HCT116 (cell line): ENCODE measurements around the gene FBXO15. TPM values are rescaled to one million over a fixed set of nuclear protein-coding genes. Genes with fewer than 3 reads are reported as not detected.

Source experiments
- ATAC-seq: fragments of 200-7000 bp; cut with Tn5 transposase; 2 replicates; pipeline ENCODE4 v1.9.1; 2020; ENCODE audit warnings: mild to moderate bottlenecking, moderate library complexity
- BruUV-seq: library from RNA; stranded (reverse); fragments of 400-500 nt; replicated peaks from 2 replicates; lab custom pipeline; 2021; lab: Mats Ljungman, UMichigan
- CTCF ChIA-PET: fragments of 300-600 bp; sonication (Branson Sonifier 250); formaldehyde crosslinking; loops from one replicate; lab custom pipeline; 2021; ENCODE audit warnings: antibody characterized with exemption; lab: Charles Lee
- POLR2A ChIA-PET: fragments of 300-600, 350-600 bp; sonication (Branson Sonifier 250); formaldehyde crosslinking; loops from one replicate; lab custom pipeline; 2021; ENCODE audit warnings: antibody characterized with exemption; lab: Charles Lee
- RAD21 ChIA-PET, 2 experiments: fragments of 300-600 bp; sonication (Branson Sonifier 250); formaldehyde crosslinking; loops; one replicate each; lab custom pipeline; 2023; ENCODE audit warnings: low total read pairs in 2 of 2; ENCODE audit not compliant: uncharacterized antibody in 2 of 2, unreplicated experiment in 2 of 2, low non-redundant PET in 1 of 2; lab: Charles Lee
- DNase-seq: peaks from one replicate; pipeline ENCODE4 v3.0.0-alpha.2; 2010; ENCODE audit warnings: low read depth, low spot score
- H2AFZ ChIP-seq: fragments of 200-600 bp; shearing (Covaris generic), sonication (generic); 2 replicates; pipeline ENCODE4 v1.6.1; 2017; ENCODE audit warnings: low read depth, mixed run types, mixed read lengths, antibody characterized with exemption, low read length; ENCODE audit not compliant: poor library complexity, severe bottlenecking
- H3K27ac ChIP-seq: 2 replicates; pipeline ENCODE4 v1.5.1; 2012; ENCODE audit warnings: low read depth, low read length
- H3K27me3 ChIP-seq: fragments of 200-600 bp; sonication (generic); 2 replicates; pipeline ENCODE4 v1.6.1; 2016; ENCODE audit warnings: mixed run types, low read length, mixed read lengths; ENCODE audit not compliant: insufficient read depth
- H3K36me3 ChIP-seq, 2 experiments: fragments of 200-500 bp in 1 of 2; fragments of 200-600 bp in 1 of 2; sonication (Bioruptor generic) in 1 of 2; sonication (generic) in 1 of 2; 2 replicates each; pipeline versions ENCODE4 v1.5.1 to v1.6.1; 2014 to 2016; ENCODE audit warnings: low read length in 2 of 2, inconsistent platforms in 1 of 2, mixed read lengths in 1 of 2, mixed run types in 1 of 2; ENCODE audit not compliant: insufficient read depth in 2 of 2, control insufficient read depth in 1 of 2
- H3K4me1 ChIP-seq, 2 experiments: fragments of 200-600 bp in 1 of 2; sonication (generic) in 1 of 2; 2 replicates each; pipeline versions ENCODE4 v1.5.1 to v1.6.1; 2012 to 2017; ENCODE audit warnings: low read length in 2 of 2, inconsistent platforms in 1 of 2, mild to moderate bottlenecking in 1 of 2, mixed read lengths in 1 of 2, mixed run types in 1 of 2, moderate library complexity in 1 of 2; ENCODE audit not compliant: insufficient read depth in 2 of 2, control insufficient read depth in 1 of 2
- H3K4me2 ChIP-seq: fragments of 200-600 bp; sonication (generic); 2 replicates; pipeline ENCODE4 v1.6.1; 2017; ENCODE audit warnings: mixed run types, low read length, mixed read lengths
- H3K4me3 ChIP-seq, 2 experiments: fragments of 200-600 bp in 1 of 2; sonication (generic) in 1 of 2; replicated peaks in 1 of 2; 2 replicates each; pipeline ENCODE4 v1.5.1; 2011 to 2016; ENCODE audit warnings: low read length in 2 of 2, control low read depth in 1 of 2, low read depth in 1 of 2, mild to moderate bottlenecking in 1 of 2, mixed read lengths in 1 of 2, mixed run types in 1 of 2
- H3K79me2 ChIP-seq: fragments of 200-600 bp; sonication (generic); 2 replicates; pipeline ENCODE4 v1.6.1; 2017; ENCODE audit warnings: mild to moderate bottlenecking, mixed run types, low read length, moderate library complexity, mixed read lengths; ENCODE audit not compliant: insufficient read depth
- H3K9ac ChIP-seq: fragments of 200-600 bp; sonication (generic); 2 replicates; pipeline ENCODE4 v1.6.1; 2016; ENCODE audit warnings: low read length, mixed read lengths
- H3K9me2 ChIP-seq: fragments of 200-600 bp; sonication (generic), shearing (Covaris generic); 2 replicates; pipeline ENCODE4 v1.6.1; 2017; ENCODE audit warnings: mixed run types, mild to moderate bottlenecking, moderate library complexity; ENCODE audit not compliant: insufficient read depth
- H3K9me3 ChIP-seq, 2 experiments: fragments of 200-500 bp in 1 of 2; fragments of 200-600 bp in 1 of 2; sonication (Bioruptor generic) in 1 of 2; sonication (generic) in 1 of 2; 2 replicates each; pipeline ENCODE4 v1.6.1; 2014 to 2017; ENCODE audit warnings: low read length in 2 of 2, mixed read lengths in 2 of 2, inconsistent platforms in 1 of 2, low read depth in 1 of 2, mild to moderate bottlenecking in 1 of 2, mixed run types in 1 of 2, moderate library complexity in 1 of 2; ENCODE audit not compliant: control insufficient read depth in 1 of 2, insufficient read depth in 1 of 2
- H4K20me1 ChIP-seq: fragments of 200-600 bp; sonication (generic), shearing (Covaris generic); 2 replicates; pipeline ENCODE4 v1.6.1; 2017; ENCODE audit warnings: mixed run types, mild to moderate bottlenecking, moderate library complexity; ENCODE audit not compliant: insufficient read depth
- CBX3 ChIP-seq: IDR thresholded peaks from 2 replicates; pipeline ENCODE4 v1.6.1; 2012; ENCODE audit warnings: low read depth
- CEBPB ChIP-seq: IDR thresholded peaks from 2 replicates; pipeline ENCODE4 v1.6.1; 2012; ENCODE audit warnings: low read depth
- CTCF ChIP-seq, 3 experiments: fragments of 200-600 bp in 1 of 3; sonication (generic) in 1 of 3; IDR thresholded peaks in 2 of 3; conservative IDR thresholded peaks in 1 of 3; 2 replicates each; pipeline ENCODE4 v1.5.1; 2012 to 2017; ENCODE audit warnings: low read depth in 2 of 3, low read length in 2 of 3, antibody characterized with exemption in 1 of 3, borderline replicate concordance in 1 of 3, control low read depth in 1 of 3, mild to moderate bottlenecking in 1 of 3, mixed read lengths in 1 of 3, mixed run types in 1 of 3, moderate library complexity in 1 of 3; ENCODE audit not compliant: insufficient read depth in 1 of 3
- EGR1 ChIP-seq: IDR thresholded peaks from 2 replicates; pipeline ENCODE4 v1.6.1; 2012; ENCODE audit warnings: low read depth
- ELF1 ChIP-seq: IDR thresholded peaks from 2 replicates; pipeline ENCODE4 v1.6.1; 2012; ENCODE audit warnings: low read depth, borderline replicate concordance
- EZH2 ChIP-seq: fragments of 200-600 bp; sonication (generic); IDR thresholded peaks from 2 replicates; pipeline ENCODE4 v1.6.1; 2017; ENCODE audit warnings: antibody characterized with exemption, mixed run types
- EZH2phosphoT487 ChIP-seq: fragments of 200-600 bp; IDR thresholded peaks from 2 replicates; pipeline ENCODE4 v1.6.1; 2018; ENCODE audit warnings: antibody characterized with exemption, borderline replicate concordance
- FOSL1 ChIP-seq: IDR thresholded peaks from 2 replicates; pipeline ENCODE4 v1.6.1; 2012; ENCODE audit warnings: low read depth
- JUND ChIP-seq: IDR thresholded peaks from 2 replicates; pipeline ENCODE4 v1.6.1; 2012
- MAX ChIP-seq: IDR thresholded peaks from 2 replicates; pipeline ENCODE4 v1.6.1; 2012
- POLR2A ChIP-seq: IDR thresholded peaks from 2 replicates; pipeline ENCODE4 v1.7.0; 2011; ENCODE audit warnings: borderline replicate concordance; ENCODE audit not compliant: insufficient read depth, insufficient read length; ENCODE audit errors: extremely low read depth
- POLR2AphosphoS5 ChIP-seq: IDR thresholded peaks from 2 replicates; pipeline ENCODE4 v1.6.1; 2011; ENCODE audit warnings: mild to moderate bottlenecking, low read depth, low read length, moderate library complexity
- RAD21 ChIP-seq: IDR thresholded peaks from 2 replicates; pipeline ENCODE4 v1.6.1; 2012; ENCODE audit warnings: low read depth, mild to moderate bottlenecking
- SIN3A ChIP-seq: IDR thresholded peaks from 2 replicates; pipeline ENCODE4 v1.6.1; 2012; ENCODE audit warnings: low read depth
- SP1 ChIP-seq: IDR thresholded peaks from 2 replicates; pipeline ENCODE4 v1.6.1; 2012; ENCODE audit warnings: low read depth
- SRF ChIP-seq: IDR thresholded peaks from 2 replicates; pipeline ENCODE4 v1.6.1; 2012; ENCODE audit warnings: low read depth
- TCF7L2 ChIP-seq: IDR thresholded peaks from 2 replicates; pipeline ENCODE4 v1.7.0; 2011; ENCODE audit warnings: borderline replicate concordance, inconsistent platforms; ENCODE audit not compliant: insufficient read depth, insufficient read length; ENCODE audit errors: extremely low read depth
- YY1 ChIP-seq: IDR thresholded peaks from 2 replicates; pipeline ENCODE4 v1.6.1; 2011; ENCODE audit warnings: low read length, low read depth, moderate library complexity, mild to moderate bottlenecking; ENCODE audit not compliant: insufficient replicate concordance; ENCODE audit errors: extremely low read depth
- ZBTB33 ChIP-seq: IDR thresholded peaks from 2 replicates; pipeline ENCODE4 v1.6.1; 2011; ENCODE audit warnings: mild to moderate bottlenecking, low read length, moderate library complexity; ENCODE audit not compliant: insufficient replicate concordance; ENCODE audit errors: extremely low read depth
- ZNF274 ChIP-seq: fragments of 200-500 bp; sonication (Bioruptor generic); IDR thresholded peaks from 2 replicates; pipeline ENCODE4 v1.6.1; 2014; ENCODE audit warnings: mild to moderate bottlenecking, low read depth, low read length, inconsistent platforms
- intact Hi-C: fragments of 100-400 bp; cut with micrococcal nuclease; formaldehyde crosslinking; loops from 2 replicates; pipeline ENCODE4 v1.10.0; 2022
- total RNA-seq: library from RNA; stranded (reverse); gene quantifications from one replicate; pipeline ENCODE4 v1.2.1, GENCODE V29; 2021; ENCODE audit not compliant: unreplicated experiment

The FBXO15 gene
- total RNA-seq, 1 experiment from 2014 or later = 1.1 TPM

GRCh38 chr18:74114116-74114515 is 33.5 kb downstream of the FBXO15 start (continued):
- TF ChIP-seq JUND (no peak), EZH2 (no peak), FOSL1 (no peak), SIN3A (no peak), SP1 (no peak), YY1 (no peak)

- Histone ChIP-seq H3K79me2 (no peaks in the 10 kb centered on the region), H3K9me3 (no peaks in the 10 kb centered on the region), H3K9me2 (no peaks in the 10 kb centered on the region), H3K4me1 (no peaks in the 10 kb centered on the region), H3K4me2 (no peak overlapping the region), H3K27me3 (peaks cover 4% of the 10 kb centered on the region; the same call in 1 of the 2 replicates), H3K4me3 (no peak overlapping the region), H4K20me1 (no peaks in the 10 kb centered on the region; the same call in 1 of the 2 replicates), H3K36me3 (no peaks in the 10 kb centered on the region), H3K27ac (no peak overlapping the region), H2AFZ (no peak overlapping the region), H3K9ac (no peak overlapping the region)
- intact Hi-C loops = no loop called here
- no peak for DNase-seq
- TF ChIP-seq EZH2 (no peak), TCF7L2 (no peak), SRF (no peak), CEBPB (no peak), SP1 (no peak), RAD21 (no peak), ELF1 (no peak), POLR2A (no peak), YY1 (no peak), POLR2AphosphoS5 (no peak), MAX (no peak), JUND (no peak), ZBTB33 (no peak), ZNF274 (no peak), CBX3 (no peak), EZH2phosphoT487 (no peak), FOSL1 (no peak), CTCF (IDR thresholded peaks at IDR 0.05 in 2 of 3, conservative IDR thresholded peaks at IDR 0.05 in 1 of 3; ENCODE audit: borderline replicate concordance in 1 of 3, insufficient read depth in 1 of 3, low read depth in 2 of 3, low read length in 2 of 3) (no peak), SIN3A (no peak), EGR1 (no peak)
- ChIA-PET POLR2A (no interaction called here), CTCF (interaction anchor here (1.1 kb wide), 1 partner anchor 31 kb away, joined by 4 read pairs; no protein-coding TSS in a partner anchor), RAD21 (no interaction called here)
- no TSS peak for BruUV-seq
- ATAC-seq = no peak
Measured at GRCh38 chr18:74113711-74114110, 33.9 kb downstream of the FBXO15 start.
